K562 treated with DMSO at 1 percent for 12 hours (cell line): ENCODE data around the gene KL. TPM values are rescaled to one million over a fixed set of nuclear protein-coding genes. Genes with fewer than 3 reads are reported as not detected.

Source experiments
- total RNA-seq: library from RNA; unstranded; fragments of 300-600 nt; gene quantifications from 2 replicates; pipeline ENCODE4 v1.2.3, GENCODE V29; 2022; ENCODE audit not compliant: insufficient read depth

Gene KL
- not detected in 2 replicates for total RNA-seq

DNA sequence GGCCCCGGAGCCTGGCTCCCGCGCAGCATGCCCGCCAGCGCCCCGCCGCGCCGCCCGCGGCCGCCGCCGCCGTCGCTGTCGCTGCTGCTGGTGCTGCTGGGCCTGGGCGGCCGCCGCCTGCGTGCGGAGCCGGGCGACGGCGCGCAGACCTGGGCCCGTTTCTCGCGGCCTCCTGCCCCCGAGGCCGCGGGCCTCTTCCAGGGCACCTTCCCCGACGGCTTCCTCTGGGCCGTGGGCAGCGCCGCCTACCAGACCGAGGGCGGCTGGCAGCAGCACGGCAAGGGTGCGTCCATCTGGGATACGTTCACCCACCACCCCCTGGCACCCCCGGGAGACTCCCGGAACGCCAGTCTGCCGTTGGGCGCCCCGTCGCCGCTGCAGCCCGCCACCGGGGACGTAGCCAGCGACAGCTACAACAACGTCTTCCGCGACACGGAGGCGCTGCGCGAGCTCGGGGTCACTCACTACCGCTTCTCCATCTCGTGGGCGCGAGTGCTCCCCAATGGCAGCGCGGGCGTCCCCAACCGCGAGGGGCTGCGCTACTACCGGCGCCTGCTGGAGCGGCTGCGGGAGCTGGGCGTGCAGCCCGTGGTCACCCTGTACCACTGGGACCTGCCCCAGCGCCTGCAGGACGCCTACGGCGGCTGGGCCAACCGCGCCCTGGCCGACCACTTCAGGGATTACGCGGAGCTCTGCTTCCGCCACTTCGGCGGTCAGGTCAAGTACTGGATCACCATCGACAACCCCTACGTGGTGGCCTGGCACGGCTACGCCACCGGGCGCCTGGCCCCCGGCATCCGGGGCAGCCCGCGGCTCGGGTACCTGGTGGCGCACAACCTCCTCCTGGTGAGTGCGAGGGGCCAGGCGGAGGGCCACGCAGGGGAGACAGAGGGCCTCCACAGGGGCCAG, at the start of gene KL:
KL (plus strand) TSS at position 10 of the 909 bp plus-strand sequence; CDS start at position 28, 18 bp downstream.

